OCI-LY1 (cell line): ENCODE data around the gene CARS1.

Experiments used
- H2AFZ ChIP-seq: fragments of 200-600 bp; sonication (generic), shearing (Covaris generic); 2 replicates; pipeline ENCODE4 v1.6.0; 2014; ENCODE audit warnings: antibody characterized with exemption, mild to moderate bottlenecking, low read length
- H3F3A ChIP-seq: fragments of 200-600 bp; sonication (generic), shearing (Covaris generic); 2 replicates; pipeline ENCODE4 v1.6.0; 2014; ENCODE audit warnings: mild to moderate bottlenecking, antibody characterized with exemption, low read length, moderate library complexity; ENCODE audit not compliant: insufficient read depth
- H3K27ac ChIP-seq: fragments of 200-600 bp; sonication (generic); 2 replicates; pipeline ENCODE4 v1.5.1; 2014; ENCODE audit warnings: low read length, mixed run types, mild to moderate bottlenecking, low read depth; ENCODE audit not compliant: poor library complexity, severe bottlenecking
- H3K27me3 ChIP-seq: fragments of 200-600 bp; sonication (generic); 2 replicates; pipeline ENCODE4 v1.6.0; 2014; ENCODE audit warnings: antibody characterized with exemption, mild to moderate bottlenecking, low read length, moderate library complexity; ENCODE audit not compliant: insufficient read depth
- H3K36me3 ChIP-seq: fragments of 200-600 bp; sonication (generic); 2 replicates; pipeline ENCODE4 v1.6.1; 2014; ENCODE audit warnings: mild to moderate bottlenecking, antibody characterized with exemption, low read length, moderate library complexity, mixed read lengths; ENCODE audit not compliant: insufficient read depth
- H3K4me1 ChIP-seq: fragments of 200-600 bp; sonication (generic); 2 replicates; pipeline ENCODE4 v1.5.1; 2014; ENCODE audit warnings: mild to moderate bottlenecking, low read length, moderate library complexity; ENCODE audit not compliant: insufficient read depth, severe bottlenecking
- H3K4me2 ChIP-seq: fragments of 200-600 bp; sonication (generic), shearing (Covaris generic); 2 replicates; pipeline ENCODE4 v1.6.1; 2014; ENCODE audit warnings: low read length
- H3K4me3 ChIP-seq: fragments of 200-600 bp; sonication (generic); 2 replicates; pipeline ENCODE4 v1.5.1; 2014; ENCODE audit warnings: low read length, low read depth, mild to moderate bottlenecking, mixed read lengths; ENCODE audit not compliant: poor library complexity, severe bottlenecking
- H3K79me2 ChIP-seq: fragments of 200-600 bp; shearing (Covaris generic); 2 replicates; pipeline ENCODE4 v1.6.1; 2016; ENCODE audit warnings: mixed run types, low read length, mixed read lengths; ENCODE audit not compliant: insufficient read depth
- H3K9ac ChIP-seq: fragments of 200-600 bp; sonication (generic), shearing (Covaris generic); 2 replicates; pipeline ENCODE4 v1.6.1; 2014; ENCODE audit warnings: mild to moderate bottlenecking, low read length, mixed read lengths
- H3K9me2 ChIP-seq: fragments of 200-600 bp; sonication (generic), shearing (Covaris generic); 2 replicates; pipeline ENCODE4 v1.6.1; 2014; ENCODE audit warnings: low read depth, mild to moderate bottlenecking, low read length, mixed read lengths
- H3K9me3 ChIP-seq: fragments of 200-600 bp; shearing (Covaris generic); 2 replicates; pipeline ENCODE4 v1.6.1; 2014; ENCODE audit warnings: low read length, mixed read lengths
- H4K20me1 ChIP-seq: fragments of 200-600 bp; sonication (generic), shearing (Covaris generic); 2 replicates; pipeline ENCODE4 v1.6.0; 2016; ENCODE audit warnings: mild to moderate bottlenecking, low read length; ENCODE audit not compliant: insufficient read depth
- EZH2 ChIP-seq: fragments of 200-600 bp; sonication (generic), shearing (Covaris generic); IDR thresholded peaks from 2 replicates; pipeline ENCODE4 v1.8.0; 2017; ENCODE audit warnings: borderline replicate concordance, mixed run types, mild to moderate bottlenecking, antibody characterized with exemption, low read length, moderate library complexity, mixed read lengths
- TF ChIP-seq, protein P1 (sequence below): fragments of 200-600 bp; sonication (generic), shearing (Covaris generic); IDR thresholded peaks from 2 replicates; pipeline ENCODE4 v1.5.1; 2017; ENCODE audit warnings: mild to moderate bottlenecking, antibody characterized with exemption, low read length, moderate library complexity, mixed read lengths

CARS1 gene

DNA sequence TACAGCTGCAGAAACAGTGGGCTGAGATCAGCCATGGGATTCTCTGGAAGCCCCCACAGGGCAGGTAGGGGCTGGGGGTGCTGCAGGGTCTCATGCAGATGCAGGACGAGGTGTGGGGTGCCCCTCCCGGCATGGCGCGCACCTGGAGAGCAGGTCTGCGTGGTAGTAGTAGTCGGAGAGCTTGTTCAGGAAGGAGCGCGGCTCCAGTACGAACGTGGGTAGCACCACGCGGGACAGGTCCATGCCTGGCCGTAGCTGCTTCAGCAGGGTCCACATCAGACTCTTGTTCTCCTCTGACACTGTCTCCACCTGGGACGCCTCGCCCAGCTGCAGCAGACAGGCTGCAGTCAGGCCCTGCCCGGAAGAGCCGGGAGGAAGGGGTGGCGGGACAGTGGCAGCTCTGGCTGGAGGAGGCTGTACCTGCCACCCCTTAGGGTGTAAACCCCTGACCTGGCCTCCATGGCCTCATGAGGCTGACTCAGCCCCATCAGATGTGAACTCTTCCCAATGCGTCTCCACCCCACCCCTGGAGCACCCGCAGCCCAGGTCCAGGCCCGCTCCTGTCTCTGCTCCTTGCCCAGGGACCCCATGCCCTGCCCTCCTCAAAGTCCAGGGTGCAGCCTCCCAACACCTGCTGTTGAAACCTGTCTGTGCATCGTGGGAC, 47.0 kb upstream of the CARS1 start:
- H3K4me1 ChIP-seq = no peaks in the 10 kb centered on the region
- H3K9ac ChIP-seq = no peak overlapping the region
- no peaks in the 10 kb centered on the region for H4K20me1 ChIP-seq
- 0 out of 2 replicates have a peak, but pooled peaks cover 9% of the 10 kb centered on the region for H3K27me3 ChIP-seq
- H3K79me2 ChIP-seq = no peaks in the 10 kb centered on the region
- H3K27ac ChIP-seq = no peak overlapping the region
- no peak overlapping the region for H3K4me2 ChIP-seq
- H3K9me2 ChIP-seq = no peaks in the 10 kb centered on the region
- H3F3A ChIP-seq = no peaks in the 10 kb centered on the region
- no peak overlapping the region for H3K4me3 ChIP-seq
- H3K9me3 ChIP-seq = no peaks in the 10 kb centered on the region
- H3K36me3 ChIP-seq = no peaks in the 10 kb centered on the region
- TF ChIP-seq EZH2 = no peak
- TF ChIP-seq, protein P1, sequence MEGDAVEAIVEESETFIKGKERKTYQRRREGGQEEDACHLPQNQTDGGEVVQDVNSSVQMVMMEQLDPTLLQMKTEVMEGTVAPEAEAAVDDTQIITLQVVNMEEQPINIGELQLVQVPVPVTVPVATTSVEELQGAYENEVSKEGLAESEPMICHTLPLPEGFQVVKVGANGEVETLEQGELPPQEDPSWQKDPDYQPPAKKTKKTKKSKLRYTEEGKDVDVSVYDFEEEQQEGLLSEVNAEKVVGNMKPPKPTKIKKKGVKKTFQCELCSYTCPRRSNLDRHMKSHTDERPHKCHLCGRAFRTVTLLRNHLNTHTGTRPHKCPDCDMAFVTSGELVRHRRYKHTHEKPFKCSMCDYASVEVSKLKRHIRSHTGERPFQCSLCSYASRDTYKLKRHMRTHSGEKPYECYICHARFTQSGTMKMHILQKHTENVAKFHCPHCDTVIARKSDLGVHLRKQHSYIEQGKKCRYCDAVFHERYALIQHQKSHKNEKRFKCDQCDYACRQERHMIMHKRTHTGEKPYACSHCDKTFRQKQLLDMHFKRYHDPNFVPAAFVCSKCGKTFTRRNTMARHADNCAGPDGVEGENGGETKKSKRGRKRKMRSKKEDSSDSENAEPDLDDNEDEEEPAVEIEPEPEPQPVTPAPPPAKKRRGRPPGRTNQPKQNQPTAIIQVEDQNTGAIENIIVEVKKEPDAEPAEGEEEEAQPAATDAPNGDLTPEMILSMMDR = no peak
- no peak overlapping the region for H2AFZ ChIP-seq

DNA sequence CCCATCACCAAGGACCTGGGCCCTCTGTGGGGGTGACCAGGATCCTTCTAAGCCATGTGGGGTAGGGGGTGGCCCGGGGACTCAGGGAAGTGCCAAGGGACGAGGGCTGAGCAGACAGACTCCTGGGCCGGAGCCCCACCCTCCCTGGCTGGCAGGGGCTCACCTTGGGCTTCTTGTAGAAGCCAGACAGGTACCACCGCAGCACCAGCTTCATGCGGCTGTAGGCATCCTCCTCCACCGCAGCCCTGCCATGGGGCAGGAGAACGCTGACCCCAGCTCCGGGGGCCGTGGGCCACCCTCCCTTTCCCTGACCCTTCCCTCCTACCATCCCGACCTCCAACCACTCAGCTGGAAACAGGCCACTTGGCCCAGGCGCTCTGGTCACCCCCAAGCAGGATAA, 45.9 kb upstream of the CARS1 start:
- Histone ChIP-seq H3K9me3 (no peaks in the 10 kb centered on the region), H2AFZ (no peak overlapping the region), H3K4me1 (no peaks in the 10 kb centered on the region), H3K27ac (no peak overlapping the region), H3K36me3 (no peaks in the 10 kb centered on the region), H3K27me3 (0 out of 2 replicates have a peak, but pooled peaks cover 9% of the 10 kb centered on the region), H3K9ac (no peak overlapping the region), H3K79me2 (no peaks in the 10 kb centered on the region), H3F3A (no peaks in the 10 kb centered on the region), H3K4me2 (no peak overlapping the region), H3K9me2 (no peaks in the 10 kb centered on the region), H3K4me3 (no peak overlapping the region), H4K20me1 (no peaks in the 10 kb centered on the region)
- TF ChIP-seq, protein P1 = no peak
- TF ChIP-seq EZH2 = no peak

DNA sequence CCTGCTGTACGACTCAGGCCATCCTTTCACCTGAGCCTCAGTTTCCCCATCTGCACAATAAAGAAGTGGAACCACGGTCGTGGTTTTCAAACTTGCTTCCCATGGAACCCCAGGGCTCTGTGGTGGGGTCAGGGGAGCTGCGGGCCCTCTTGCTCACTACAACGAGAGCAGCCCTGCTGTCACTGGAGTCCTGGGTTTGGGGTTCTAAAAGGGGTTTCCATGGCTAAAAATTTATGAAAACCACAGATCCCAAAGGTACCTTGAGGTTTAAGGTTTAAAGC, 45.4 kb upstream of the CARS1 start:
- Histone ChIP-seq H3K9ac (no peak overlapping the region), H3K27ac (no peak overlapping the region), H3F3A (no peaks in the 10 kb centered on the region), H3K4me1 (no peaks in the 10 kb centered on the region), H3K4me3 (no peak overlapping the region), H3K79me2 (no peaks in the 10 kb centered on the region), H3K9me2 (no peaks in the 10 kb centered on the region), H2AFZ (no peak overlapping the region), H3K27me3 (0 out of 2 replicates have a peak, but pooled peaks cover 9% of the 10 kb centered on the region), H3K4me2 (no peak overlapping the region), H3K9me3 (no peaks in the 10 kb centered on the region), H3K36me3 (no peaks in the 10 kb centered on the region), H4K20me1 (no peaks in the 10 kb centered on the region)
- TF ChIP-seq EZH2 = no peak
- TF ChIP-seq, protein P1 = no peak
